BE2C (cell line): ENCODE measurements around the gene SCCPDH.
A peak's percentile ranks its signal among the peaks of the same experiment; 100 is the strongest.
"Not testable (repeated sequence)": the region's sequence is repeated elsewhere in the genome, so short reads cannot be mapped to it uniquely, and the experiment has no call there.

ENCODE experiments used
- DNase-seq: peaks from one replicate; pipeline ENCODE4 v3.0.0-alpha.2; 2020
- H3K27me3 ChIP-seq: fragments of 250-450 bp; sonication (Bioruptor Pico); 2 replicates; pipeline ENCODE4 v1.5.1; 2020; ENCODE audit warnings: mild to moderate bottlenecking
- H3K36me3 ChIP-seq: fragments of 250-450 bp; sonication (Bioruptor Pico); 2 replicates; pipeline ENCODE4 v1.5.1; 2020; ENCODE audit warnings: mild to moderate bottlenecking
- H3K4me1 ChIP-seq: fragments of 250-450 bp; sonication (Bioruptor Pico); 2 replicates; pipeline ENCODE4 v1.5.1; 2020
- H3K4me3 ChIP-seq: 2 replicates; pipeline ENCODE4 v1.5.1; 2011; ENCODE audit warnings: low read depth, low read length
- H3K9me3 ChIP-seq: fragments of 250-450 bp; sonication (Bioruptor Pico); 2 replicates; pipeline ENCODE4 v1.5.1; 2020
- TF ChIP-seq, protein P1 (sequence below): IDR thresholded peaks from 2 replicates; pipeline ENCODE4 v1.5.1; 2012; ENCODE audit warnings: mild to moderate bottlenecking, low read depth, low read length

Gene SCCPDH

DNA sequence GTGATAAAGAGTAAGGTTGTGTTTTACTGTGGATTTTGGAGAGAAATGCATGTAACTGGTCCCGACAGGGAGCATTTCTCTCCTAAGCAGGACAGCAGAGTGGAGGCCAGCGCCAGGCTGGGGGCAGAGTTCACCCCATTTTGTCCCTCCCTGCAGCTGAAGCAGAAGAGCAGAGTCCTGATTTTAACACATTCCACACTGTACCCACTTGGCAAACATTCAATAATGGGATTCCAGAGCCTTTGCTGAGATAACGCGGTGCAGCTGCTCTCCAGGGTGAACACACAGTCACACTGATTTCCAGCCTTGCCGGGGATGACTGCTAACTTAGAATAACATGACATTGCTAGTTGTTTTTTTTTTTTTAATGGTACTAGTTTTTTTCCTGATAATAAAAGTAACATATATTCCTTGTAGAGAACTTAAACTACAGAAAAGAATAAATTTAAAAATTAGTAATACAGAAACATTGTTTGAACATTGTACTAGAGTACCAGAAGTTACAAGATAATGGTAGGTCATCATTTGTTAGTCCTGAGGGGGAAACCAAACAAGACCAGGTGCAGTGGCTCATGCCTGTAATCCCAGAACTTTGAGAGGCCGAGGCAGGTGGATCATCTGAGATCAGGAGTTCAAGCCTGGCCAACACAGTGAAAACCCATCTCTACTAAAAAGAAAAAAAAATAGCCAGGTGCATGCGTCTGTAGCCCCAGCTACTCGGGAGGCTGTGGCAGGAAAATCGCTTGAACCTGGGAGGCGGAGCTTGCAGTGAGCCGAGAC, 77.2 kb downstream of the SCCPDH start:
- Histone ChIP-seq H3K4me3 (no peak overlapping the region), H3K4me1 (no peaks in the 10 kb centered on the region), H3K36me3 (no peaks in the 10 kb centered on the region), H3K9me3 (no peaks in the 10 kb centered on the region), H3K27me3 (no peaks in the 10 kb centered on the region)
- TF ChIP-seq, protein P1, sequence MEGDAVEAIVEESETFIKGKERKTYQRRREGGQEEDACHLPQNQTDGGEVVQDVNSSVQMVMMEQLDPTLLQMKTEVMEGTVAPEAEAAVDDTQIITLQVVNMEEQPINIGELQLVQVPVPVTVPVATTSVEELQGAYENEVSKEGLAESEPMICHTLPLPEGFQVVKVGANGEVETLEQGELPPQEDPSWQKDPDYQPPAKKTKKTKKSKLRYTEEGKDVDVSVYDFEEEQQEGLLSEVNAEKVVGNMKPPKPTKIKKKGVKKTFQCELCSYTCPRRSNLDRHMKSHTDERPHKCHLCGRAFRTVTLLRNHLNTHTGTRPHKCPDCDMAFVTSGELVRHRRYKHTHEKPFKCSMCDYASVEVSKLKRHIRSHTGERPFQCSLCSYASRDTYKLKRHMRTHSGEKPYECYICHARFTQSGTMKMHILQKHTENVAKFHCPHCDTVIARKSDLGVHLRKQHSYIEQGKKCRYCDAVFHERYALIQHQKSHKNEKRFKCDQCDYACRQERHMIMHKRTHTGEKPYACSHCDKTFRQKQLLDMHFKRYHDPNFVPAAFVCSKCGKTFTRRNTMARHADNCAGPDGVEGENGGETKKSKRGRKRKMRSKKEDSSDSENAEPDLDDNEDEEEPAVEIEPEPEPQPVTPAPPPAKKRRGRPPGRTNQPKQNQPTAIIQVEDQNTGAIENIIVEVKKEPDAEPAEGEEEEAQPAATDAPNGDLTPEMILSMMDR = no peak
- peak; percentile 39 for DNase-seq

DNA sequence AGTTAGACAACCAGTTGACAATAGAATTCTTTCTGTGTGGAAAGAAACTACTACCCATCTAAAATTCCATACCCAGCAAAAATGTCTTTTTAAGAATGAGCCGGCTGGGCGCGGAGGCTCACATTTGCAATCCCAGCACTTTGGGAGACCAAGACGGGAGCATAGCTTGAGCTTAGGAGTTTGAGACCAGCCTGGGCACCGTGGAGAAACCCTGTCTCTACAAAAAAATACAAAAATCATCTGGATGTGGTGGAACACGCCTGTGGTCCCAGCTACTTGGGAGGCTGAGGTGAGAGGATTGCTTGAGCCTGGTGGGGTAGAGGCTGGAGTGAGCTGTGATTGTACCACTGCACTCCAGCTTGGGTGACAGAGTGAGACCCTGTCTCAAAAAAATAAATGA, 79.2 kb downstream of the SCCPDH start:
- Histone ChIP-seq H3K4me1 (no peaks in the 10 kb centered on the region), H3K9me3 (no peaks in the 10 kb centered on the region), H3K27me3 (no peaks in the 10 kb centered on the region), H3K36me3 (no peaks in the 10 kb centered on the region), H3K4me3 (no peak overlapping the region)
- no peak for DNase-seq
- TF ChIP-seq, protein P1 = no peak

DNA sequence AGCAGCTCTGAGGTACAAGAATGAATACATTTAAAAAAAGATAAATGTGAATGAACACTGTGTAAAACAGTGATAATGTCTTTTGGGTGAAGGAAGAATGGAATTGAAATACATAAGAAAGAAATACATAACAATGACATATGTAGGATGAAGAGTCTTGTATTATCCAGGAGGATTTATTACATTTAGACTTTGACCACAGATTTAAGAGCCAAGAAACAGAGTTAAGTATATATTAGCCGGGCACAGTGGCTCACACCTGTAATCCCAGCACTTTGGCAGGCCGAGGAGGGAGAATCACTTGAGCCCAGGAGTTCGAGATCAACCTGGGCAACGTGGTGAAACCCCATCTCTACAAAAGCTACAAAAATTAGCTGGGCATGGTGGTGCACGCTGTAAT, 79.7 kb downstream of the SCCPDH start:
- Histone ChIP-seq H3K27me3 (no peaks in the 10 kb centered on the region), H3K4me1 (no peaks in the 10 kb centered on the region), H3K9me3 (no peaks in the 10 kb centered on the region), H3K36me3 (no peaks in the 10 kb centered on the region), H3K4me3 (no peak overlapping the region)
- no peak for DNase-seq
- TF ChIP-seq, protein P1 = no peak

- H3K27me3 ChIP-seq = no peaks in the 10 kb centered on the region
- H3K4me1 ChIP-seq = no peaks in the 10 kb centered on the region
- DNase-seq = no peak
- TF ChIP-seq, protein P1 = no peak
- no peaks in the 10 kb centered on the region for H3K36me3 ChIP-seq
- no peaks in the 10 kb centered on the region for H3K9me3 ChIP-seq
- H3K4me3 ChIP-seq = no peak overlapping the region
Observed at GRCh38 chr1:246805135-246805716, 81.0 kb downstream of the SCCPDH start.

GRCh38 chr1:246809473-246809872, 85.3 kb downstream of the SCCPDH start:
- Histone ChIP-seq H3K27me3 (no peaks in the 10 kb centered on the region), H3K4me3 (no peak overlapping the region), H3K36me3 (no peaks in the 10 kb centered on the region), H3K9me3 (no peaks in the 10 kb centered on the region), H3K4me1 (no peaks in the 10 kb centered on the region)
- DNase-seq = no peak
- TF ChIP-seq, protein P1 = peak; percentile 21; the same call in 1 of the 2 replicates

GRCh38 chr1:246811985-246812384, 87.8 kb downstream of the SCCPDH start:
- Histone ChIP-seq H3K9me3 (no peaks in the 10 kb centered on the region), H3K4me1 (no peaks in the 10 kb centered on the region), H3K4me3 (no peak overlapping the region), H3K27me3 (no peaks in the 10 kb centered on the region), H3K36me3 (no peaks in the 10 kb centered on the region)
- TF ChIP-seq, protein P1 = no peak
- no peak for DNase-seq

DNA sequence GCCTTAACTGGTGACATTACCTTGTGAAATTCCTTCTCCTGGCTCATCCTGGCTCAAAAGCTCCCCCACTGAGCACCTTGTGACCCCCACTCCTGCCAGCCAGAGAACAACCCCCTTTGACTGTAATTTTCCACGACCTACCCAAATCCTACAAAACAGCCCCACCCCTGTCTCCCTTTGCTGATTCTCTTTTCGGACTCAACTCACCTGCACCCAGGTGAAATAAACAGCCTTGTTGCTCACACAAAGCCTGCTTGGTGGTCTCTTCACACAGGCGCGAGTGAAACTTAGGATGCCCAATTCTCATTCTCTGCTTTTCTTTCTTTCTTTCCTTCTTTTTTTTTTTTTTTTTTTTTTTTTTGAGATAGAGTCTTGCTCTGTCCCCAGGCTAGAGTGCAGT, 89.1 kb downstream of the SCCPDH start:
- H3K27me3 ChIP-seq, H3K4me1 ChIP-seq, H3K36me3 ChIP-seq, DNase-seq, H3K4me3 ChIP-seq, H3K9me3 ChIP-seq: not testable (repeated sequence)
